BJ (cell line): Measurements from ENCODE around the gene URAD. TPM values are rescaled to one million over a fixed set of nuclear protein-coding genes. Genes with fewer than 3 reads are reported as not detected.

Experiments
- CTCF ChIA-PET: fragments of 350-600 bp; formaldehyde crosslinking; extraction: SDS; loops from one replicate; lab custom pipeline; 2021; ENCODE audit warnings: antibody characterized with exemption, inconsistent platforms; lab: Yijun Ruan, JAX
- POLR2A ChIA-PET: fragments of 300-600 bp; sonication (Branson Sonifier 250); formaldehyde crosslinking; extraction: SDS; loops from one replicate; lab custom pipeline; 2021; ENCODE audit warnings: antibody characterized with exemption; lab: Charles Lee
- DNase-seq: peaks from one replicate; pipeline ENCODE4 v3.0.0-alpha.2; 2011; ENCODE audit warnings: low read depth
- H3K27me3 ChIP-seq: 2 replicates; pipeline ENCODE4 v1.6.0; 2011; ENCODE audit warnings: low read length; ENCODE audit not compliant: control insufficient read depth, insufficient read depth
- H3K36me3 ChIP-seq: 2 replicates; pipeline ENCODE4 v1.5.1; 2011; ENCODE audit warnings: low read length; ENCODE audit not compliant: control insufficient read depth, insufficient read depth
- H3K4me3 ChIP-seq: 2 replicates; pipeline ENCODE4 v1.5.1; 2011; ENCODE audit warnings: low read depth, mild to moderate bottlenecking, control low read depth, low read length
- polyA plus RNA-seq: library from polyadenylated mRNA; depleted of rRNA; stranded (reverse); fragments of >200 nt; gene quantifications from 2 replicates; pipeline ENCODE4 v1.2.3, GENCODE V29; 2011
- TF ChIP-seq, protein P1 (sequence below): IDR thresholded peaks from 2 replicates; pipeline ENCODE4 v1.5.1; 2011; ENCODE audit warnings: low read depth, mild to moderate bottlenecking, control low read depth, inconsistent platforms, low read length, moderate library complexity; ENCODE audit not compliant: insufficient read depth

Gene URAD
- polyA plus RNA-seq, 1 experiment = not detected

DNA sequence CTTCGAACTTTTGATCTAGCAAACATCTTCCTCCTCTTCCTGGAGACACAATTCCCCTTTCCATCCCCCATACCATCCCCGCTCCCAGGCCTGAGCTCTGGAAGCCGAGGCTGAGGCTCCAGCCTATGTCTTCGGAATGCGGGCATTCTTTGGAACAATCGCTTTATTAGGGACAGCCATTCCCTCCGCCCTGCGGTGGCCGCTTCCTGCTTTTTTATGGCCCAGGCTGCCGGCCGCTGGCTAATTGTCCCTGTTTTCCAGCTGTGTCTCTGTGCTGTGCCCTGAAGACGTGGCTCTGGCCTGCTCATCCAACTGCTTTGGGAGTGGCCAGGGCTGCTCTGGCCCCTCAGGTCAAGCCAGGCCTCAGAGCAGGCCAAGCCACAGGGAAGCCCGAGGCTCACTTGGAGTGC is 17.3 kb downstream of the URAD start:
- H3K36me3 ChIP-seq = no peaks in the 10 kb centered on the region
- H3K27me3 ChIP-seq = peaks cover 82% of the 10 kb centered on the region
- DNase-seq = no peak
- H3K4me3 ChIP-seq = no peak overlapping the region
- TF ChIP-seq, protein P1, sequence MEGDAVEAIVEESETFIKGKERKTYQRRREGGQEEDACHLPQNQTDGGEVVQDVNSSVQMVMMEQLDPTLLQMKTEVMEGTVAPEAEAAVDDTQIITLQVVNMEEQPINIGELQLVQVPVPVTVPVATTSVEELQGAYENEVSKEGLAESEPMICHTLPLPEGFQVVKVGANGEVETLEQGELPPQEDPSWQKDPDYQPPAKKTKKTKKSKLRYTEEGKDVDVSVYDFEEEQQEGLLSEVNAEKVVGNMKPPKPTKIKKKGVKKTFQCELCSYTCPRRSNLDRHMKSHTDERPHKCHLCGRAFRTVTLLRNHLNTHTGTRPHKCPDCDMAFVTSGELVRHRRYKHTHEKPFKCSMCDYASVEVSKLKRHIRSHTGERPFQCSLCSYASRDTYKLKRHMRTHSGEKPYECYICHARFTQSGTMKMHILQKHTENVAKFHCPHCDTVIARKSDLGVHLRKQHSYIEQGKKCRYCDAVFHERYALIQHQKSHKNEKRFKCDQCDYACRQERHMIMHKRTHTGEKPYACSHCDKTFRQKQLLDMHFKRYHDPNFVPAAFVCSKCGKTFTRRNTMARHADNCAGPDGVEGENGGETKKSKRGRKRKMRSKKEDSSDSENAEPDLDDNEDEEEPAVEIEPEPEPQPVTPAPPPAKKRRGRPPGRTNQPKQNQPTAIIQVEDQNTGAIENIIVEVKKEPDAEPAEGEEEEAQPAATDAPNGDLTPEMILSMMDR = no peak
- ChIA-PET CTCF (interaction anchor here (0.7 to 3.0 kb wide), 7 partner anchors 12 to 609 kb away, joined by 3 to 11 read pairs (median 3); no protein-coding TSS in a partner anchor), POLR2A (no interaction called here)

DNA sequence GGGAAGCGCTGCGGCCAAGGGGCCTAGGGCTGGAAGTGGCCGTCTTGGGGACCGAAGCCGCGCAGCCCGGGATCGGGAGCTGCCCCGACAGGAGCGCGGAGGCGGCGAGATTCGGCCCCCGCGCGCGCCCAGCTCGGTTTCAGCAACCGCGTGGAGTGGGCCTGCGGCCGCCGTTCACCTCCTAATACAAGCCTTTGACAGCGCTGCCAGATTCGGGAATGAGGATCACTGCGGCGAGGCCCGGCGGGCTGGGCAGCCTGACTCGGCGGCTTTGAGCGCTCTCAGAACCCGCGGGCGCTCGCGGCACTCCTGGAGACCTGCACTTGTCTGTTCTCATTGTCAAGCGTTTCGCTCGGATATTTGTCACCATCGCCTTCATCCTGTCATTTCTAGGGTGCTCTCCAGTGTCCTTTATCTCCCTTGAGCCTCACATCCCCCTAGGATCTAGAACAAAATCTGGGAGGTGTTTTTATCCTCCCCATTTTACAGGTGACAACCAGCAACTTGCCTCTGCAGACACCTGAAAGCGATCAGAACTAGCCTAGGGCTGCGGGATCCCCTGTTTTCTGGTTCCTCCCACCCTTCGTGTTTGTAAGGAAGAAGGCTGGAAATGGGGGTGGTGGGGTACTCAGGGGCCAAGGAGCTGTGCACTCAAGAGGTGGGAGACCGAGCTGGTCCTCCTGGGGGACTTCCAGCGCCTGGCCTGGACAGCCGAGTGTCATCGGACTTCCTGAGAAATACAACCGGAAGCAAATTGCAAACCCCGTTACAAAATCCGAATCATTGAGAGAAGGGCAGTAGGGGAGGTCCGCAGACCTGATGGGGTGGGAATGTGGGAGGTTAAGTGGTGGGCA is 17.9 kb downstream of the URAD start:
- Histone ChIP-seq H3K4me3 (no peak overlapping the region), H3K27me3 (peaks cover 82% of the 10 kb centered on the region), H3K36me3 (no peaks in the 10 kb centered on the region)
- DNase-seq = no peak
- TF ChIP-seq, protein P1 = no peak
- ChIA-PET POLR2A (no interaction called here), CTCF (interaction anchor here (1.2 to 3.0 kb wide), 3 partner anchors 17 to 142 kb away, joined by 4 to 11 read pairs (median 5); no protein-coding TSS in a partner anchor)

DNA sequence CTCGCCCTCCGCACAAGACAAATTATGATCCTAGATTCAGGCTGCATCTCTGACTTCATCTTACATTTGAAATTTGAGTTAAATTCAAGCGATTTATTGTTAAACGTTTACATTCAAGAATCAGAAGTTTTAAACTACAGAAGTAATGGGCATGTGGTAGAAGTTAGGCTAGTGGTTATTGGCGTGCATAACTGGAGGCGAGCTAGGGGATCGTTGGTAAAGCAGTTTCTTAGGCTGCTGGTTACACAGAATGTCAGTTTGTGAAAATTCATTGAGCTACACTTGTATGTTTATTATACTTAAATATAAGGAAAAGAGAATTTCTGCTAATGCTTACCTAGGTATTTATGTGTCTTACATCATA is 18.6 kb downstream of the URAD start:
- TF ChIP-seq, protein P1 = no peak
- no peak overlapping the region for H3K4me3 ChIP-seq
- peaks cover 81% of the 10 kb centered on the region for H3K27me3 ChIP-seq
- CTCF ChIA-PET = interaction anchor here (1.2 to 3.0 kb wide), 2 partner anchors 16 to 141 kb away, joined by 4 to 11 read pairs; no protein-coding TSS in a partner anchor
- no peak for DNase-seq
- POLR2A ChIA-PET = no interaction called here
- H3K36me3 ChIP-seq = no peaks in the 10 kb centered on the region

DNA sequence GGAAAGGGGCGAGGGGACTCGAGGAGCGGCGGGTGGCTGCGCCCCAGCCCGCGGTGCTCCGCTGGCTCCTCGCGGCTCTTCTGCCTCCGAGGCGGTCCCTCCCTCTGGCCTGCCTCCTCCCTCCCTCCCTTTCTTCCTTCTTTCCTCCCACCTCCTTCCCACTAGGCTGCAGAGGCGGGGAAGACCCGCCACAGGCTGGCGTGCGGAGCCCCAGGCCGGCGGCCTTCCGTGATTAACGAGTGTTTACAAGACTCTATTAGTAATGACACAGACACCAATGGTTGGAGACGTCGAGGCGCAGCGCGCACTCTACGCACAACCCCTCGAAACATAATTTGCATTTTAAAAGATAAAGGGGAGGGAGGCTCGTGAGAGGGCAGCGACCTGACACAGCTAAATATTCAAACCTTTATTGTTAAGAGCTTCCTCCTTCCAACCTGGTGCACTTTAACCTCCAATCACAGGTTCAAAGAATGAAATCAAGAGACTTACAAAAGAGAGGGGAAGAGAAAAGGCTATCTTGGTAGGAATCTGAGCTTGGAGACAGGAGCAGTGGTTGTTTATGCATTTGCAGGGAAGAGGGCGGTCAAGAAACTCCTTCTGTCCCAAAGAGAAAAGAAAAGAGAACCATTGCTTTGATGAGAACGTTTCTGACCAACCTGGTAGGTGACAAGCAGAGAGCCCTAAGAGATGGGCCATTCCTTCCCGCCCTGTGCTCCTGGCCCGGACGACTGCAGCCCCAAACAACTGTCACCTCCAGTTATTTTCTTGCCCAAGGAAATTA is 19.2 kb downstream of the URAD start, which contains the start of gene CDX2:
Gene CDX2 (minus strand): TSS at position 234 of the 784 bp plus-strand sequence. CDS start 309 bp downstream, outside the sequence.
- ChIA-PET CTCF (interaction anchor here (0.7 to 3.0 kb wide), 3 partner anchors 8 to 141 kb away, joined by 4 to 11 read pairs (median 4); no protein-coding TSS in a partner anchor), POLR2A (no interaction called here)
- DNase-seq = no peak

More for the DNA sequence above, 19.2 kb downstream of the URAD start, which contains the start of gene CDX2:
- Histone ChIP-seq H3K4me3 (no peak within 1 kb of the TSS), H3K36me3 (no peaks in the 10 kb centered on the region), H3K27me3 (peaks cover 84% of the 10 kb centered on the region)
- TF ChIP-seq, protein P1 = no peak
